HepG2 (cell line): ENCODE measurements around the gene SOCS1. TPM values are rescaled to one million over a fixed set of nuclear protein-coding genes. Genes with fewer than 3 reads are reported as not detected.
A peak's percentile ranks its signal among the peaks of the same experiment; 100 is the strongest.

Experiments used
- AFF4 ChIP-seq: sonication (generic); formaldehyde crosslinking; IDR thresholded peaks from 2 replicates; pipeline ENCODE4 v1.4.0; 2020; ENCODE audit warnings: missing genetic modification reagents
- CEBPB ChIP-seq: IDR thresholded peaks from 2 replicates; pipeline ENCODE4 v1.6.1; 2011; ENCODE audit warnings: low read depth, low read length, improper control_type of control experiment, borderline replicate concordance
- GLMP ChIP-seq: sonication (generic); formaldehyde crosslinking; IDR thresholded peaks from 2 replicates; pipeline ENCODE4 v1.9.0; 2021; ENCODE audit warnings: missing genetic modification reagents, mild to moderate bottlenecking, borderline replicate concordance
- HES4 ChIP-seq: sonication (generic); formaldehyde crosslinking; IDR thresholded peaks from 2 replicates; pipeline ENCODE4 v1.9.0; 2021; ENCODE audit warnings: mild to moderate bottlenecking, missing genetic modification reagents, borderline replicate concordance
- IKZF4 ChIP-seq: sonication (generic); formaldehyde crosslinking; IDR thresholded peaks from 2 replicates; pipeline ENCODE4 v1.5.1; 2020; ENCODE audit warnings: borderline replicate concordance, mild to moderate bottlenecking, low read depth, missing genetic modification reagents; ENCODE audit errors: not compliant biosample characterization
- MED1 ChIP-seq: sonication (generic); formaldehyde crosslinking; IDR thresholded peaks from 2 replicates; pipeline ENCODE4 v1.4.0; 2020; ENCODE audit warnings: missing genetic modification reagents
- REXO4 ChIP-seq: sonication (generic); formaldehyde crosslinking; IDR thresholded peaks from 2 replicates; pipeline ENCODE4 v1.8.0; 2022; ENCODE audit warnings: missing genetic modification reagents, mild to moderate bottlenecking, borderline replicate concordance
- TFDP1 ChIP-seq: IDR thresholded peaks from 2 replicates; pipeline ENCODE4 v1.6.1; 2016; ENCODE audit warnings: missing compliant biosample characterization, missing genetic modification reagents, borderline replicate concordance
- ZBTB34 ChIP-seq: sonication (generic); formaldehyde crosslinking; IDR thresholded peaks from 2 replicates; pipeline ENCODE4 v1.8.0; 2022; ENCODE audit warnings: mild to moderate bottlenecking, missing genetic modification reagents
- ZFP36L1 ChIP-seq: sonication (generic); formaldehyde crosslinking; IDR thresholded peaks from 2 replicates; pipeline ENCODE4 v1.8.0; 2022; ENCODE audit warnings: mild to moderate bottlenecking, missing genetic modification reagents, moderate library complexity
- ZMYM2 ChIP-seq: sonication (generic); formaldehyde crosslinking; IDR thresholded peaks from 2 replicates; pipeline ENCODE4 v1.8.0; 2022; ENCODE audit warnings: mild to moderate bottlenecking, missing genetic modification reagents
- ZNF484 ChIP-seq: sonication (generic); formaldehyde crosslinking; IDR thresholded peaks from 2 replicates; pipeline ENCODE4 v1.5.1; 2020; ENCODE audit warnings: mild to moderate bottlenecking, low read depth, missing genetic modification reagents, borderline replicate concordance
- ZNF883 ChIP-seq: sonication (generic); formaldehyde crosslinking; IDR thresholded peaks from 2 replicates; pipeline ENCODE4 v1.5.1; 2020; ENCODE audit warnings: mild to moderate bottlenecking, missing genetic modification reagents; ENCODE audit errors: not compliant biosample characterization
- ZSCAN31 ChIP-seq: sonication (generic); formaldehyde crosslinking; IDR thresholded peaks from 2 replicates; pipeline ENCODE4 v1.5.0; 2020; ENCODE audit warnings: low read depth, mild to moderate bottlenecking, missing genetic modification reagents
- polyA plus RNA-seq, 8 experiments: library from polyadenylated mRNA; depleted of rRNA in 3 of 8; stranded (reverse) in 7 of 8; unstranded in 1 of 8; fragments of >200 nt; fragmentation: Illumina TruSeq in 4 of 8; extraction: Trizol in 4 of 8; gene quantifications; 2 replicates each; pipeline versions ENCODE4 v1.2.1 to v1.2.3, GENCODE V29; 2011 to 2016; ENCODE audit warnings: low read depth in 4 of 8, missing spikeins in 1 of 8, mixed read lengths in 1 of 8; ENCODE audit not compliant: insufficient read depth in 1 of 8
- total RNA-seq, 5 experiments: library from RNA; depleted of rRNA; stranded (reverse); fragments of >200 nt; fragmentation: Illumina TruSeq; extraction: Trizol; gene quantifications; 2 replicates each; pipeline ENCODE4 v1.2.3, GENCODE V29; 2016; ENCODE audit warnings: low read depth in 1 of 5
- TF ChIP-seq, protein P1 (sequence below): sonication (generic); formaldehyde crosslinking; IDR thresholded peaks from 2 replicates; pipeline ENCODE4 v1.4.0; 2020; ENCODE audit warnings: missing genetic modification reagents, borderline replicate concordance

Gene SOCS1
- total and polyA plus RNA-seq, 2 of the 13 experiments (the other 11 are each of a cell fraction or from before 2014, with no cell fraction given), result 5.3 to 6.3 TPM

DNA sequence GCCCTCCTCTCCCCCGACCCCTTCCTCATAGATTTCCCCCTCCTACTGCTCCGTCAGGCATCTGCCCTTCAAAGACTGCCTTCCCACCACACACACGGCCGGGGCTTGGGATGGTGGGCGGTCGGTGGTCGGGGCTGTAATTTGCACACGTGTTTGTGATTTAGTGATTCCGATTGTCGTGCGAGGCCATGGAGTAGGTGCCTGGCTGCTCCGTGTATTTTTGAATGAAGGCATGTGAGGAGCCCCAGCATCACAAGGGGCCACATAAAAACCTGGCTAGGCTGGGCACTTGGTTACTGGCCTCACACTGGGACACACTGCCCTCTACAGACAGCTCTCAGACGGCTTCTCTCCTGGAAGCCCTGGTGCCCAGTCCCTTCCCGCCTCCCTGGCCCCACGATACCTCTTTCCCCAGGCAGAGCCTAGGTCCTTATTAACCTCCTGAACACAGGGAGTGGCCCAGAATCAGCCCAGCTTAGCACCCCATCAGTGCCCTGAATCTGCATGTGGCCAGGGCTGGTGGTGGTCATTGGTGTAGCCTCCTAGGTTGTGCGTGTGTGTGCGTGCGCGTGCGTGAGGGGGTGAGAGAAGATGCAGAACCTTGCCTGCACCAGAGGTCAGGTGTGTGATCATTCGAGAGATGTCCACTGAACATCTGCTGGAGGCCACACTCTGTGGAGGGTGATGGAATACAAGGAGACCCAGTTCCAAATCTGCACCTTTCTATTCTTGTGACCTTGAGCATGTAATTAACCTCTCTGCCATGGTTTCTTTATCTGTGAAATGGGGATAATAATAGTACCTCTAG, 1.3 kb upstream of the SOCS1 start (continued):
- TF ChIP-seq ZNF883 (CRISPR knock-in tag) (peak; percentile 77), ZNF484 (peak; percentile 43; the same call in 1 of the 2 replicates), ZFP36L1 (CRISPR knock-in tag) (peak; percentile 71; the same call in 1 of the 2 replicates), AFF4 (CRISPR knock-in tag) (no peak), HES4 (CRISPR knock-in tag) (peak; percentile 90; the same call in 1 of the 2 replicates), CEBPB (no peak), GLMP (no peak), IKZF4 (CRISPR knock-in tag) (peak; percentile 81), TFDP1 (CRISPR knock-in tag) (peak; percentile 92), ZSCAN31 (CRISPR knock-in tag) (peak; percentile 55; the same call in 1 of the 2 replicates), MED1 (CRISPR knock-in tag) (peak; percentile 90), REXO4 (CRISPR knock-in tag) (no peak), ZMYM2 (peak; percentile 45; the same call in 1 of the 2 replicates), ZBTB34 (CRISPR knock-in tag) (peak; percentile 58; the same call in 1 of the 2 replicates)
- TF ChIP-seq, protein P1, sequence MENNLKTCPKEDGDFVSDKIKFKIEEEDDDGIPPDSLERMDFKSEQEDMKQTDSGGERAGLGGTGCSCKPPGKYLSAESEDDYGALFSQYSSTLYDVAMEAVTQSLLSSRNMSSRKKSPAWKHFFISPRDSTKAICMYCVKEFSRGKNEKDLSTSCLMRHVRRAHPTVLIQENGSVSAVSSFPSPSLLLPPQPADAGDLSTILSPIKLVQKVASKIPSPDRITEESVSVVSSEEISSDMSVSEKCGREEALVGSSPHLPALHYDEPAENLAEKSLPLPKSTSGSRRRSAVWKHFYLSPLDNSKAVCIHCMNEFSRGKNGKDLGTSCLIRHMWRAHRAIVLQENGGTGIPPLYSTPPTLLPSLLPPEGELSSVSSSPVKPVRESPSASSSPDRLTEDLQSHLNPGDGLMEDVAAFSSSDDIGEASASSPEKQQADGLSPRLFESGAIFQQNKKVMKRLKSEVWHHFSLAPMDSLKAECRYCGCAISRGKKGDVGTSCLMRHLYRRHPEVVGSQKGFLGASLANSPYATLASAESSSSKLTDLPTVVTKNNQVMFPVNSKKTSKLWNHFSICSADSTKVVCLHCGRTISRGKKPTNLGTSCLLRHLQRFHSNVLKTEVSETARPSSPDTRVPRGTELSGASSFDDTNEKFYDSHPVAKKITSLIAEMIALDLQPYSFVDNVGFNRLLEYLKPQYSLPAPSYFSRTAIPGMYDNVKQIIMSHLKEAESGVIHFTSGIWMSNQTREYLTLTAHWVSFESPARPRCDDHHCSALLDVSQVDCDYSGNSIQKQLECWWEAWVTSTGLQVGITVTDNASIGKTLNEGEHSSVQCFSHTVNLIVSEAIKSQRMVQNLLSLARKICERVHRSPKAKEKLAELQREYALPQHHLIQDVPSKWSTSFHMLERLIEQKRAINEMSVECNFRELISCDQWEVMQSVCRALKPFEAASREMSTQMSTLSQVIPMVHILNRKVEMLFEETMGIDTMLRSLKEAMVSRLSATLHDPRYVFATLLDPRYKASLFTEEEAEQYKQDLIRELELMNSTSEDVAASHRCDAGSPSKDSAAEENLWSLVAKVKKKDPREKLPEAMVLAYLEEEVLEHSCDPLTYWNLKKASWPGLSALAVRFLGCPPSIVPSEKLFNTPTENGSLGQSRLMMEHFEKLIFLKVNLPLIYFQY (CRISPR knock-in tag), result no peak
